ENCODE results near the gene CCDC34. TPM values are rescaled to one million over a fixed set of nuclear protein-coding genes. Genes with fewer than 3 reads are reported as not detected.

CCDC34 gene
- total and polyA plus RNA-seq, 2 of the 8 experiments (the other 6 are each of a cell fraction or from before 2014, with no cell fraction given), result 7.7 to 24.3 TPM

DNA sequence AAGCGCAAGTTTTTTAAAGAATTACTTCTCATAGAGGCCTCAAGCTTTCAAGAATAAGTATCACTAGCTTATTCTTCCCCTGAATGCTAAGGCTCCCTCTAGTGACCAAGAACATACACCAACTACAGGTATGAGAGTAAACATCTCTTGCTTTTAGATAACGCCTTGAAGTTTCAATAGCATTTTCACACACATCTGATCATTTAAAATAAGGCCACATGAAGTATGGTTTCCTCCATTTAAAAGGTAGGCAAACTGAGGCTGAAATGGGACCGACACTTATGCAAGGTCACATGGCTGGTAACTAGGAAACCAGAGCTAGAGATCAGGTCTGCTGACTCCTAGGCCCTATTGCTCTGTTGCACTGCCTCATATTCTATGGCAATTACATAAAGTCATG, 66.5 kb downstream of the CCDC34 start:
- Histone ChIP-seq H3K79me1 (ENCODE audit: low read depth, low read length) (no peaks in the 10 kb centered on the region), H3K4me2 (ENCODE audit: insufficient read depth in 1 of 2, low read depth in 2 of 2, low read length in 2 of 2) (no peak overlapping the region), H2AK5ac (ENCODE audit: low read depth, low read length) (no peak overlapping the region), H4K5ac (ENCODE audit: insufficient read length, low read depth, low read length) (no peak overlapping the region), H4K91ac (replicated peaks; ENCODE audit: insufficient read length, low read length) (no peak overlapping the region), H3K27ac (ENCODE audit: low read depth, low read length) (no peak overlapping the region), H2BK5ac (ENCODE audit: low read depth, low read length) (no peak overlapping the region), H3K4ac (replicated peaks; ENCODE audit: insufficient read length, low read depth, low read length) (no peak overlapping the region), H2AFZ (ENCODE audit: low read length) (peak overlapping the region; percentile 75; the same call in 1 of the 2 replicates), H3K4me3 (ENCODE audit: extremely low read depth in 1 of 4, insufficient read depth in 2 of 4, low read depth in 3 of 4, low read length in 4 of 4) (no peak overlapping the region), H2BK120ac (replicated peaks; ENCODE audit: low read depth, low read length) (no peak overlapping the region), H3K9me3 (ENCODE audit: insufficient read depth in 2 of 2, low read depth in 1 of 2, low read length in 1 of 2) (peaks cover 6% of the 10 kb centered on the region in 2 experiments), H3K36me3 (ENCODE audit: control insufficient read depth in 2 of 4, insufficient read depth in 4 of 4, low read length in 3 of 4) (peaks cover 0 to 6% (median 0%) of the 10 kb centered on the region in 4 experiments; a peak in 1 of 8 replicates), H3K4me1 (replicated peaks in 1 of 4; ENCODE audit: control insufficient read depth in 3 of 4, insufficient read depth in 4 of 4, low read length in 3 of 4) (peaks cover 0 to 3% (median 0%) of the 10 kb centered on the region in 4 experiments; a peak in 2 of 7 replicates), H4K20me1 (replicated peaks in 1 of 2; ENCODE audit: control insufficient read depth in 1 of 2, insufficient read depth in 2 of 2, low read length in 2 of 2) (no peaks in the 10 kb centered on the region), H2BK12ac (ENCODE audit: low read depth, low read length) (no peak overlapping the region), H3K9ac (replicated peaks in 1 of 4; ENCODE audit: extremely low read depth in 1 of 4, low read depth in 3 of 4, low read length in 3 of 4) (no peak overlapping the region), H3K18ac (ENCODE audit: extremely low read depth, low read length) (no peak overlapping the region), H3K56ac (replicated peaks; ENCODE audit: insufficient read length, low read depth, low read length) (no peak overlapping the region), H3K23me2 (ENCODE audit: low read depth, low read length) (no peaks in the 10 kb centered on the region), H3K27me3 (replicated peaks in 1 of 4; ENCODE audit: control insufficient read depth in 3 of 4, extremely low read depth in 1 of 4, insufficient read depth in 3 of 4, low read length in 3 of 4) (no peaks in the 10 kb centered on the region), H3K79me2 (ENCODE audit: control insufficient read depth in 1 of 2, insufficient read depth in 2 of 2, low read length in 2 of 2) (no peaks in the 10 kb centered on the region), H4K8ac (ENCODE audit: extremely low read depth, insufficient read depth, low read length) (no peak overlapping the region), H2BK20ac (ENCODE audit: low read length) (no peak overlapping the region), H2BK15ac (ENCODE audit: low read length) (no peak overlapping the region), H3K23ac (ENCODE audit: insufficient read length) (no peak overlapping the region), H3K14ac (ENCODE audit: insufficient read length) (no peak overlapping the region)
- no peak for TF ChIP-seq SIN3A (conservative IDR thresholded peaks at IDR 0.05 in 1 of 2, IDR thresholded peaks at IDR 0.05 in 1 of 2; ENCODE audit: low read depth in 1 of 2, low read length in 2 of 2)
- TF ChIP-seq, protein P1, sequence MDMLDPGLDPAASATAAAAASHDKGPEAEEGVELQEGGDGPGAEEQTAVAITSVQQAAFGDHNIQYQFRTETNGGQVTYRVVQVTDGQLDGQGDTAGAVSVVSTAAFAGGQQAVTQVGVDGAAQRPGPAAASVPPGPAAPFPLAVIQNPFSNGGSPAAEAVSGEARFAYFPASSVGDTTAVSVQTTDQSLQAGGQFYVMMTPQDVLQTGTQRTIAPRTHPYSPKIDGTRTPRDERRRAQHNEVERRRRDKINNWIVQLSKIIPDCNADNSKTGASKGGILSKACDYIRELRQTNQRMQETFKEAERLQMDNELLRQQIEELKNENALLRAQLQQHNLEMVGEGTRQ (IDR thresholded peaks at IDR 0.05; ENCODE audit: low read length), result no peak
- TF ChIP-seq, protein P2, sequence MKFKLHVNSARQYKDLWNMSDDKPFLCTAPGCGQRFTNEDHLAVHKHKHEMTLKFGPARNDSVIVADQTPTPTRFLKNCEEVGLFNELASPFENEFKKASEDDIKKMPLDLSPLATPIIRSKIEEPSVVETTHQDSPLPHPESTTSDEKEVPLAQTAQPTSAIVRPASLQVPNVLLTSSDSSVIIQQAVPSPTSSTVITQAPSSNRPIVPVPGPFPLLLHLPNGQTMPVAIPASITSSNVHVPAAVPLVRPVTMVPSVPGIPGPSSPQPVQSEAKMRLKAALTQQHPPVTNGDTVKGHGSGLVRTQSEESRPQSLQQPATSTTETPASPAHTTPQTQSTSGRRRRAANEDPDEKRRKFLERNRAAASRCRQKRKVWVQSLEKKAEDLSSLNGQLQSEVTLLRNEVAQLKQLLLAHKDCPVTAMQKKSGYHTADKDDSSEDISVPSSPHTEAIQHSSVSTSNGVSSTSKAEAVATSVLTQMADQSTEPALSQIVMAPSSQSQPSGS (IDR thresholded peaks at IDR 0.05; ENCODE audit: low read length), result no peak
- no peak for TF ChIP-seq YY1 (IDR thresholded peaks at IDR 0.05; ENCODE audit: low read depth, low read length)
- TF ChIP-seq KDM5A (IDR thresholded peaks at IDR 0.05; ENCODE audit: low read length), result no peak
- TF ChIP-seq CTCF (IDR thresholded peaks at IDR 0.05; ENCODE audit: control extremely low read depth in 1 of 3, insufficient read depth in 1 of 3, low read depth in 1 of 3, low read length in 3 of 3), result peak in 2 of 3 experiments; percentile 53 to 75; a peak in 2 of 4 replicates
- peak; percentile 74 to 75 for TF ChIP-seq RAD21 (IDR thresholded peaks at IDR 0.05 in 1 of 2, conservative IDR thresholded peaks at IDR 0.05 in 1 of 2; ENCODE audit: low read depth in 2 of 2, low read length in 2 of 2)
- ChIA-PET CTCF (ENCODE audit: partially characterized antibody) (interaction anchor here (0.6 to 7.0 kb wide), 49 partner anchors 9 to 977 kb away, joined by 3 to 82 read pairs (median 4); partner anchors contain the start of gene CCDC34), POLR2A (ENCODE audit: partially characterized antibody) (interaction anchor here (1.2 to 1.3 kb wide), 2 partner anchors 77 to 211 kb away, joined by 3 to 4 read pairs; partner anchors contain the start of gene LIN7C)
- FAIRE-seq (peak; percentile 55), DNase-seq (ENCODE audit: low read depth in 1 of 2, low spot score in 2 of 2) (no peak)
- WGBS, 2 experiments (ENCODE audit: extremely low coverage in 1 of 2, insufficient coverage in 1 of 2, insufficient read length in 1 of 2, insufficient replicate concordance in 2 of 2, low coverage in 1 of 2, low lambda C conversion rate in 2 of 2, missing lambda C conversion rate in 1 of 2), result 61% methylated on average over 3 of the region's 3 CpGs; no CpG with 5 or more reads in 1 of the 2 experiments

All from H1 (cell line).